Neural crest cell (in vitro differentiated cells): ENCODE results near the gene ZFPL1. TPM values are rescaled to one million over a fixed set of nuclear protein-coding genes. Genes with fewer than 3 reads are reported as not detected.

Experiments used
- DNase-seq: peaks from one replicate; pipeline ENCODE4 v3.0.0; 2021; ENCODE audit warnings: low read depth, mixed read lengths, low spot score
- H3K27ac Mint-ChIP-seq: one replicate; pipeline ENCODE4 v1.8.0; 2021; ENCODE audit warnings: mild to moderate bottlenecking, mixed read lengths; ENCODE audit not compliant: unreplicated experiment
- H3K27me3 Mint-ChIP-seq: 2 replicates; pipeline ENCODE4 v1.8.0; 2021; ENCODE audit warnings: low read depth, mild to moderate bottlenecking, mixed read lengths
- H3K36me3 Mint-ChIP-seq: 2 replicates; pipeline ENCODE4 v1.8.0; 2021; ENCODE audit warnings: low read depth, mild to moderate bottlenecking, mixed read lengths
- H3K4me1 Mint-ChIP-seq: 2 replicates; pipeline ENCODE4 v1.8.0; 2021; ENCODE audit warnings: mixed read lengths
- H3K4me3 Mint-ChIP-seq: one replicate; pipeline ENCODE4 v1.8.0; 2021; ENCODE audit warnings: mild to moderate bottlenecking, mixed read lengths
- H3K9me3 Mint-ChIP-seq: 2 replicates; pipeline ENCODE4 v1.8.0; 2021; ENCODE audit warnings: mixed read lengths
- CTCF ChIP-seq: fragments of 200-600 bp; sonication (generic); conservative IDR thresholded peaks from 2 replicates; pipeline ENCODE4 v1.5.0; 2021; ENCODE audit warnings: antibody characterized with exemption, mild to moderate bottlenecking
- long read RNA-seq: library from polyadenylated mRNA; unstranded; transcript quantifications from one replicate; pipeline ENCODE4 v2.0.0, GENCODE V29; 2020
- total RNA-seq: library from RNA; stranded (reverse); gene quantifications from 2 replicates; pipeline ENCODE4 v1.2.1, GENCODE V29; 2021

ZFPL1 gene
- 33.2 and 35.7 TPM in 2 replicates for total RNA-seq
- long read RNA-seq = 0 reads

GRCh38 chr11:65083834-65084597 is at the start of gene ZFPL1, which contains the start of gene CDCA5:
ZFPL1 (plus strand) TSS chr11:65084222; CDS start chr11:65084699, 477 bp downstream.
CDCA5 (minus strand) TSS chr11:65084040; CDS start chr11:65083978, 62 bp downstream.
- Mint-ChIP-seq H3K36me3 (peaks cover 2% of the 10 kb centered on the region), H3K9me3 (no peaks in the 10 kb centered on the region), H3K4me3 (peak within 1 kb of the TSS; percentile 99), H3K27me3 (no peaks in the 10 kb centered on the region), H3K4me1 (peaks cover 31% of the 10 kb centered on the region), H3K27ac (peak within 1 kb of the TSS; percentile 95)
- no peak for TF ChIP-seq CTCF
- DNase-seq = peak; percentile 95

- Mint-ChIP-seq H3K4me3 (peak overlapping the region; percentile 15), H3K36me3 (no peaks in the 10 kb centered on the region), H3K27me3 (no peaks in the 10 kb centered on the region), H3K9me3 (no peaks in the 10 kb centered on the region), H3K27ac (no peak overlapping the region), H3K4me1 (no peaks in the 10 kb centered on the region)
- DNase-seq = no peak
- no peak for TF ChIP-seq CTCF
Observed at GRCh38 chr11:65034423-65034822, 49.6 kb upstream of the ZFPL1 start.

GRCh38 chr11:65035579-65035978 is 48.4 kb upstream of the ZFPL1 start:
- no peaks in the 10 kb centered on the region for H3K27me3 Mint-ChIP-seq
- DNase-seq = no peak
- no peaks in the 10 kb centered on the region for H3K36me3 Mint-ChIP-seq
- peaks cover 2% of the 10 kb centered on the region for H3K4me1 Mint-ChIP-seq
- no peak for TF ChIP-seq CTCF
- H3K4me3 Mint-ChIP-seq = no peak overlapping the region
- no peaks in the 10 kb centered on the region for H3K9me3 Mint-ChIP-seq
- peak overlapping the region; percentile 12 for H3K27ac Mint-ChIP-seq

GRCh38 chr11:65036931-65037330 is 47.1 kb upstream of the ZFPL1 start:
- no peaks in the 10 kb centered on the region for H3K9me3 Mint-ChIP-seq
- no peak for TF ChIP-seq CTCF
- no peak overlapping the region for H3K27ac Mint-ChIP-seq
- H3K4me1 Mint-ChIP-seq = peaks cover 6% of the 10 kb centered on the region
- H3K4me3 Mint-ChIP-seq = no peak overlapping the region
- no peaks in the 10 kb centered on the region for H3K27me3 Mint-ChIP-seq
- no peak for DNase-seq
- no peaks in the 10 kb centered on the region for H3K36me3 Mint-ChIP-seq

- peak overlapping the region; percentile 98 for H3K4me3 Mint-ChIP-seq
Observed at GRCh38 chr11:65040520-65040846, 43.5 kb upstream of the ZFPL1 start.

More at GRCh38 chr11:65040520-65040846, 43.5 kb upstream of the ZFPL1 start:
- Mint-ChIP-seq H3K4me1 (peaks cover 12% of the 10 kb centered on the region), H3K36me3 (peaks cover 3% of the 10 kb centered on the region), H3K27me3 (no peaks in the 10 kb centered on the region), H3K9me3 (no peaks in the 10 kb centered on the region), H3K27ac (peak overlapping the region; percentile 97)
- TF ChIP-seq CTCF = no peak
- no peak for DNase-seq
